Tibial nerve (tissue), 4 donors: ENCODE measurements around the gene STARD10. TPM values are rescaled to one million over a fixed set of nuclear protein-coding genes. Genes with fewer than 3 reads are reported as not detected.

Source experiments
- DNase-seq, 2 donors: peaks; one replicate each; pipeline ENCODE4 v3.0.0-alpha.2; 2019; ENCODE audit warnings: low spot score in 2 of 2
- H3K27ac ChIP-seq, 4 donors: fragments of 200-600 bp; sonication (generic) in 3 of 4; one replicate each; pipeline ENCODE4 v1.5.1; 2017 to 2019; ENCODE audit warnings: mild to moderate bottlenecking in 1 of 4
- H3K27me3 ChIP-seq, 2 donors: fragments of 200-600 bp; sonication (generic) in 1 of 2; one replicate each; pipeline versions ENCODE4 v1.5.1 to v1.6.0; 2017 to 2019
- H3K36me3 ChIP-seq, 3 donors: fragments of 200-600 bp; sonication (generic); one replicate each; pipeline ENCODE4 v1.5.1; 2018 to 2019
- H3K4me1 ChIP-seq, 4 donors: fragments of 200-600 bp; sonication (generic) in 3 of 4; one replicate each; pipeline ENCODE4 v1.5.1; 2017 to 2019
- H3K4me3 ChIP-seq, 4 donors: fragments of 200-600 bp; sonication (generic) in 3 of 4; one replicate each; pipeline ENCODE4 v1.5.1; 2017 to 2019; ENCODE audit warnings: mild to moderate bottlenecking in 1 of 4, moderate library complexity in 1 of 4
- H3K9me3 ChIP-seq, 4 donors: fragments of 200-600 bp; sonication (generic) in 3 of 4; one replicate each; pipeline ENCODE4 v1.5.1; 2017 to 2019
- CTCF ChIP-seq, 5 experiments: fragments of 200-600 bp in 3 of 5; fragments of 450-650 bp in 2 of 5; sonication (generic) in 3 of 5; IDR thresholded peaks; one replicate each; pipeline ENCODE4 v1.5.1; 2016 to 2019; ENCODE audit warnings: antibody characterized with exemption in 5 of 5, mild to moderate bottlenecking in 3 of 5, moderate library complexity in 2 of 5
- EP300 ChIP-seq, 2 donors: sonication (generic); formaldehyde crosslinking; IDR thresholded peaks; one replicate each; pipeline ENCODE4 v1.6.1; 2017; ENCODE audit warnings: antibody characterized with exemption in 2 of 2, mild to moderate bottlenecking in 1 of 2
- POLR2A ChIP-seq, 2 donors: fragments of 450-650 bp; IDR thresholded peaks; one replicate each; pipeline ENCODE4 v1.6.1; 2017; ENCODE audit warnings: antibody characterized with exemption in 2 of 2, mild to moderate bottlenecking in 2 of 2, moderate library complexity in 2 of 2
- WGBS, 2 donors: methylation state at CpG; one replicate each; pipeline ENCODE4 v1.1.5; 2018; 5-methylcytosine and 5-hydroxymethylcytosine counted together
- total RNA-seq, 4 donors: library from RNA; depleted of rRNA; stranded (reverse); fragments of >200 nt; gene quantifications; one replicate each; pipeline ENCODE4 v1.1.0, GENCODE V29; 2016

The STARD10 gene
- total RNA-seq, 4 donors from 2014 or later: 19.4 to 31.5 (median 23.7) TPM

GRCh38 chr11:72722050-72722748 lies 71.6 kb downstream of the STARD10 start:
- TF ChIP-seq POLR2A (IDR thresholded peaks at IDR 0.05) (peak in 1 of 2 donors; percentile 51), CTCF (IDR thresholded peaks at IDR 0.05) (peak in 2 of 5 experiments; percentile 16 to 19), EP300 (IDR thresholded peaks at IDR 0.05) (peak in 1 of 2 donors; percentile 79)
- peak; percentile 77 to 88 for DNase-seq
- Histone ChIP-seq H3K4me3 (peak overlapping the region; percentile 41 to 66 (median 57)), H3K36me3 (peaks cover 0 to 27% (median 0%) of the 10 kb centered on the region in 3 donors), H3K9me3 (no peaks in the 10 kb centered on the region), H3K27me3 (no peaks in the 10 kb centered on the region), H3K27ac (peak overlapping the region; percentile 72 to 91 (median 86)), H3K4me1 (peaks cover 0 to 93% (median 42%) of the 10 kb centered on the region in 4 donors)
- WGBS, 2 donors: 0 to 1% methylated on average over 9 to 10 of the region's 10 CpGs

- TF ChIP-seq CTCF (IDR thresholded peaks at IDR 0.05): no peak
- no peak for TF ChIP-seq EP300 (IDR thresholded peaks at IDR 0.05)
- no peak for TF ChIP-seq POLR2A (IDR thresholded peaks at IDR 0.05)
- DNase-seq: no peak
- Histone ChIP-seq H3K27me3 (no peaks in the 10 kb centered on the region), H3K4me1 (peaks cover 0 to 97% (median 42%) of the 10 kb centered on the region in 4 donors), H3K36me3 (peaks cover 0 to 28% (median 0%) of the 10 kb centered on the region in 3 donors), H3K4me3 (peak overlapping the region; percentile 41 to 66 (median 57)), H3K9me3 (no peaks in the 10 kb centered on the region), H3K27ac (peak overlapping the region; percentile 72 to 91 (median 86))
- WGBS, 2 donors: 16 to 28% methylated on average over 13 of the region's 13 CpGs
Observed at GRCh38 chr11:72721689-72722049, 72.2 kb downstream of the STARD10 start.

- Histone ChIP-seq H3K27me3 (no peaks in the 10 kb centered on the region), H3K9me3 (no peaks in the 10 kb centered on the region), H3K4me1 (peaks cover 0 to 97% (median 42%) of the 10 kb centered on the region in 4 donors), H3K27ac (peak overlapping the region; percentile 72 to 91 (median 86)), H3K36me3 (peaks cover 0 to 28% (median 0%) of the 10 kb centered on the region in 3 donors), H3K4me3 (peak overlapping the region; percentile 41 to 66 (median 57))
- no peak for DNase-seq
- TF ChIP-seq EP300 (IDR thresholded peaks at IDR 0.05): no peak
- TF ChIP-seq CTCF (IDR thresholded peaks at IDR 0.05): no peak
- no peak for TF ChIP-seq POLR2A (IDR thresholded peaks at IDR 0.05)
- 22 to 35% methylated on average over 3 of the region's 3 CpGs for WGBS, 2 donors
Observed at GRCh38 chr11:72721276-72721675, 72.6 kb downstream of the STARD10 start.

- Histone ChIP-seq H3K9me3 (no peaks in the 10 kb centered on the region), H3K4me1 (peaks cover 0 to 95% (median 41%) of the 10 kb centered on the region in 4 donors), H3K36me3 (peaks cover 0 to 24% (median 0%) of the 10 kb centered on the region in 3 donors), H3K4me3 (peak overlapping the region; percentile 41 to 66 (median 57)), H3K27me3 (no peaks in the 10 kb centered on the region), H3K27ac (peak overlapping the region in 3 of 4 donors; percentile 82 to 91 (median 89))
- DNase-seq: no peak
- TF ChIP-seq EP300 (IDR thresholded peaks at IDR 0.05): no peak
- no peak for TF ChIP-seq CTCF (IDR thresholded peaks at IDR 0.05)
- no peak for TF ChIP-seq POLR2A (IDR thresholded peaks at IDR 0.05)
- WGBS, 2 donors: 63 to 71% methylated on average over 4 of the region's 4 CpGs
Observed at GRCh38 chr11:72720784-72721183, 73.1 kb downstream of the STARD10 start.

- H3K36me3 ChIP-seq: peaks cover 0 to 23% (median 0%) of the 10 kb centered on the region in 3 donors
- no peaks in the 10 kb centered on the region for H3K9me3 ChIP-seq
- H3K27me3 ChIP-seq: no peaks in the 10 kb centered on the region
- TF ChIP-seq EP300 (IDR thresholded peaks at IDR 0.05) (peak in 1 of 2 donors; percentile 23), POLR2A (IDR thresholded peaks at IDR 0.05) (no peak)
- no peak for DNase-seq
- H3K4me3 ChIP-seq: peak overlapping the region in 1 of 4 donors; percentile 66
- H3K27ac ChIP-seq: peak overlapping the region in 2 of 4 donors; percentile 89 to 91
- WGBS, 2 donors: 49% methylated on average over 3 of the region's 3 CpGs
- H3K4me1 ChIP-seq: peaks cover 0 to 94% (median 37%) of the 10 kb centered on the region in 4 donors
Observed at GRCh38 chr11:72720047-72720446, 73.8 kb downstream of the STARD10 start.
